Liver (tissue), 9 donors: ENCODE data around the gene ACACB. TPM values are rescaled to one million over a fixed set of nuclear protein-coding genes. Genes with fewer than 3 reads are reported as not detected.

Source experiments
- DNase-seq: peaks from one replicate; pipeline ENCODE4 v3.0.0-alpha.2; 2017; ENCODE audit warnings: low spot score
- H3K27ac ChIP-seq, 2 donors: one replicate each; pipeline ENCODE4 v1.7.0; 2013; ENCODE audit warnings: inconsistent platforms in 2 of 2, low read length in 2 of 2, control low read depth in 1 of 2, low read depth in 1 of 2, mild to moderate bottlenecking in 1 of 2
- H3K27me3 ChIP-seq, 4 donors: one replicate each; pipeline versions ENCODE4 v1.6.1 to v1.7.0; 2013; ENCODE audit warnings: low read length in 3 of 4, inconsistent platforms in 1 of 4, mild to moderate bottlenecking in 1 of 4, moderate library complexity in 1 of 4; ENCODE audit not compliant: control insufficient read depth in 4 of 4, insufficient read depth in 4 of 4
- H3K36me3 ChIP-seq, 4 donors: one replicate each; pipeline versions ENCODE4 v1.6.1 to v1.7.0; 2013; ENCODE audit warnings: low read length in 3 of 4, mild to moderate bottlenecking in 3 of 4, low read depth in 1 of 4, moderate library complexity in 1 of 4; ENCODE audit not compliant: control insufficient read depth in 4 of 4, insufficient read depth in 3 of 4
- H3K4me1 ChIP-seq, 4 donors: one replicate each; pipeline versions ENCODE4 v1.6.1 to v1.7.0; 2013; ENCODE audit warnings: low read length in 3 of 4, mild to moderate bottlenecking in 3 of 4, moderate library complexity in 1 of 4; ENCODE audit not compliant: control insufficient read depth in 4 of 4, insufficient read depth in 4 of 4
- H3K4me3 ChIP-seq, 3 donors: one replicate each; pipeline versions ENCODE4 v1.6.1 to v1.7.0; 2013; ENCODE audit warnings: low read length in 3 of 3, control low read depth in 1 of 3, low read depth in 1 of 3, mild to moderate bottlenecking in 1 of 3
- H3K9ac ChIP-seq, 2 donors: one replicate each; pipeline ENCODE4 v1.7.0; 2013; ENCODE audit warnings: low read length in 2 of 2, mild to moderate bottlenecking in 2 of 2, moderate library complexity in 2 of 2, control low read depth in 1 of 2, low read depth in 1 of 2
- H3K9me3 ChIP-seq, 4 donors: one replicate each; pipeline versions ENCODE4 v1.6.1 to v1.7.0; 2013; ENCODE audit warnings: low read length in 3 of 4; ENCODE audit not compliant: control insufficient read depth in 4 of 4
- CTCF ChIP-seq: fragments of 150-350 bp; IDR thresholded peaks from 2 replicates; pipeline ENCODE4 v1.5.1; 2017; ENCODE audit warnings: improper control_type of control experiment, low read depth, low read length; ENCODE audit not compliant: missing input control
- EGR1 ChIP-seq, 2 donors: IDR thresholded peaks; 2 replicates each; pipeline ENCODE4 v1.6.1; 2016 to 2018; ENCODE audit warnings: antibody characterized with exemption in 2 of 2, low read depth in 2 of 2
- FOXA1 ChIP-seq: IDR thresholded peaks from 2 replicates; pipeline ENCODE4 v1.6.1; 2016; ENCODE audit warnings: antibody characterized with exemption
- FOXA2 ChIP-seq: IDR thresholded peaks from 2 replicates; pipeline ENCODE4 v1.6.1; 2016; ENCODE audit warnings: antibody characterized with exemption
- GABPA ChIP-seq, 2 donors: IDR thresholded peaks in 1 of 2; conservative IDR thresholded peaks in 1 of 2; 2 replicates each; pipeline ENCODE4 v1.6.1; 2016; ENCODE audit warnings: antibody characterized with exemption in 2 of 2, mild to moderate bottlenecking in 1 of 2, moderate library complexity in 1 of 2
- HNF4A ChIP-seq, 2 donors: conservative IDR thresholded peaks; 2 replicates each; pipeline ENCODE4 v1.6.1; 2016; ENCODE audit warnings: antibody characterized with exemption in 2 of 2, mild to moderate bottlenecking in 2 of 2
- HNF4G ChIP-seq: IDR thresholded peaks from 2 replicates; pipeline ENCODE4 v1.6.1; 2016; ENCODE audit warnings: antibody characterized with exemption
- JUND ChIP-seq, 2 donors: IDR thresholded peaks; 2 replicates each; pipeline ENCODE4 v1.6.1; 2016; ENCODE audit warnings: antibody characterized with exemption in 2 of 2
- MAX ChIP-seq: IDR thresholded peaks from 2 replicates; pipeline ENCODE4 v1.6.1; 2016; ENCODE audit warnings: antibody characterized with exemption
- NR2F2 ChIP-seq: IDR thresholded peaks from 2 replicates; pipeline ENCODE4 v1.6.1; 2016; ENCODE audit warnings: antibody characterized with exemption
- RAD21 ChIP-seq, 2 donors: IDR thresholded peaks; 2 replicates each; pipeline ENCODE4 v1.6.1; 2016; ENCODE audit warnings: antibody characterized with exemption in 2 of 2, mild to moderate bottlenecking in 2 of 2
- REST ChIP-seq: IDR thresholded peaks from 2 replicates; pipeline ENCODE4 v1.6.1; 2016; ENCODE audit warnings: antibody characterized with exemption, mild to moderate bottlenecking
- RXRA ChIP-seq, 2 donors: IDR thresholded peaks; 2 replicates each; pipeline ENCODE4 v1.6.1; 2017 to 2018; ENCODE audit warnings: antibody characterized with exemption in 2 of 2, mild to moderate bottlenecking in 1 of 2
- SP1 ChIP-seq: IDR thresholded peaks from 2 replicates; pipeline ENCODE4 v1.6.1; 2018; ENCODE audit warnings: antibody characterized with exemption, mild to moderate bottlenecking
- TAF1 ChIP-seq: conservative IDR thresholded peaks from 2 replicates; pipeline ENCODE4 v1.6.1; 2016; ENCODE audit warnings: antibody characterized with exemption, mild to moderate bottlenecking
- YY1 ChIP-seq: IDR thresholded peaks from 2 replicates; pipeline ENCODE4 v1.6.1; 2016; ENCODE audit warnings: antibody characterized with exemption, mild to moderate bottlenecking
- ZBTB33 ChIP-seq: IDR thresholded peaks from 2 replicates; pipeline ENCODE4 v1.6.1; 2016; ENCODE audit warnings: antibody characterized with exemption
- WGBS: extraction: QIAGEN DNeasy Blood & Tissue Kit; methylation state at CpG from one replicate; pipeline ENCODE4 v1.1.7; 2013; 5-methylcytosine and 5-hydroxymethylcytosine counted together
- polyA plus RNA-seq, 2 donors: library from polyadenylated mRNA; stranded (reverse) in 1 of 2; unstranded in 1 of 2; fragments of 200-250 nt in 1 of 2; fragments of >200 nt in 1 of 2; fragmentation: Nextera tagmentation in 1 of 2; extraction: Ambion mirVana in 1 of 2; gene quantifications; one replicate each; pipeline versions ENCODE4 v1.2.1 to v1.2.3, GENCODE V29; 2013 to 2015
- total RNA-seq, 2 donors: library from RNA; depleted of rRNA; stranded (reverse); fragments of >200 nt; gene quantifications; one replicate each; pipeline ENCODE4 v1.2.3, GENCODE V29; 2014
- donor health status: healthy.
- donor health status: healthy.
- donor health status: healthy.
- donor health status: healthy.
- donor health status: healthy.

The ACACB gene
- total and polyA plus RNA-seq, 4 donors = 12.9 to 288 (median 52.1) TPM

GRCh38 chr12:109275173-109275572, 158.8 kb downstream of the ACACB start:
- Histone ChIP-seq H3K4me1 (peaks cover 6 to 24% (median 18%) of the 10 kb centered on the region in 4 donors), H3K27ac (no peak overlapping the region), H3K9ac (no peak overlapping the region), H3K9me3 (no peaks in the 10 kb centered on the region), H3K4me3 (no peak overlapping the region), H3K36me3 (no peaks in the 10 kb centered on the region), H3K27me3 (no peaks in the 10 kb centered on the region)
- DNase-seq = no peak
- TF ChIP-seq NR2F2 (no peak), YY1 (no peak), RAD21 (IDR thresholded peaks at IDR 0.05) (no peak), FOXA2 (no peak), EGR1 (IDR thresholded peaks at IDR 0.05; ENCODE audit: low read depth in 2 of 2) (no peak), RXRA (IDR thresholded peaks at IDR 0.05) (no peak)
- WGBS = 84% methylated on average over 4 of the region's 4 CpGs

GRCh38 chr12:109276160-109276559, 159.8 kb downstream of the ACACB start:
- WGBS = 94% methylated on average over 5 of the region's 5 CpGs
- Histone ChIP-seq H3K36me3 (no peaks in the 10 kb centered on the region), H3K9ac (no peak overlapping the region), H3K9me3 (no peaks in the 10 kb centered on the region), H3K4me1 (peaks cover 6 to 25% (median 19%) of the 10 kb centered on the region in 4 donors), H3K27ac (no peak overlapping the region), H3K4me3 (no peak overlapping the region), H3K27me3 (no peaks in the 10 kb centered on the region)
- TF ChIP-seq JUND (IDR thresholded peaks at IDR 0.05) (no peak), ZBTB33 (no peak), GABPA (IDR thresholded peaks at IDR 0.05 in 1 of 2, conservative IDR thresholded peaks at IDR 0.05 in 1 of 2) (no peak), HNF4G (no peak), HNF4A (conservative IDR thresholded peaks at IDR 0.05) (no peak), CTCF (no peak), FOXA1 (no peak), SP1 (no peak), RXRA (IDR thresholded peaks at IDR 0.05) (no peak), FOXA2 (no peak), NR2F2 (no peak), YY1 (no peak), REST (no peak), EGR1 (IDR thresholded peaks at IDR 0.05; ENCODE audit: low read depth in 2 of 2) (no peak), RAD21 (IDR thresholded peaks at IDR 0.05) (no peak), MAX (no peak), TAF1 (no peak)
- no peak for DNase-seq
